Epithelial cell of prostate (primary cell): Measurements from ENCODE around the gene KIF6.

ENCODE experiments used
- DNase-seq: peaks from one replicate; pipeline ENCODE4 v3.0.0-alpha.2; 2011; ENCODE audit warnings: low read depth, low spot score
- H3K27ac ChIP-seq: fragments of 450-650 bp; 2 replicates; pipeline ENCODE4 v1.5.1; 2017; ENCODE audit warnings: mild to moderate bottlenecking

KIF6 gene

GRCh38 chr6:39561536-39562266 is 163.5 kb downstream of the KIF6 start:
- H3K27ac ChIP-seq, result no peak overlapping the region
- no peak for DNase-seq

- H3K27ac ChIP-seq, result no peak overlapping the region
- DNase-seq, result no peak
These were observed 164.3 kb downstream of the KIF6 start for GRCh38 chr6:39560915-39561314.

- H3K27ac ChIP-seq, result no peak overlapping the region
- DNase-seq, result no peak
These were observed 166.5 kb downstream of the KIF6 start for GRCh38 chr6:39558591-39559190.

GRCh38 chr6:39558079-39558478 is 167.1 kb downstream of the KIF6 start:
- no peak for DNase-seq
- H3K27ac ChIP-seq, result no peak overlapping the region

GRCh38 chr6:39555136-39555535 is 170.1 kb downstream of the KIF6 start:
- H3K27ac ChIP-seq, result no peak overlapping the region
- DNase-seq, result no peak

GRCh38 chr6:39553860-39554802 is 171.1 kb downstream of the KIF6 start:
- H3K27ac ChIP-seq, result no peak overlapping the region
- no peak for DNase-seq

GRCh38 chr6:39553029-39553428 is 172.2 kb downstream of the KIF6 start:
- H3K27ac ChIP-seq, result no peak overlapping the region
- DNase-seq, result no peak

GRCh38 chr6:39550191-39550590 is 175.0 kb downstream of the KIF6 start:
- H3K27ac ChIP-seq, result no peak overlapping the region
- DNase-seq, result no peak

GRCh38 chr6:39546731-39547130 is 178.5 kb downstream of the KIF6 start:
- DNase-seq, result no peak
- no peak overlapping the region for H3K27ac ChIP-seq

GRCh38 chr6:39543950-39544349 is 181.3 kb downstream of the KIF6 start:
- no peak overlapping the region for H3K27ac ChIP-seq
- no peak for DNase-seq

- no peak overlapping the region for H3K27ac ChIP-seq
- no peak for DNase-seq
These were observed 182.1 kb downstream of the KIF6 start for GRCh38 chr6:39543095-39543494.

- DNase-seq, result no peak
- H3K27ac ChIP-seq, result no peak overlapping the region
These were observed 184.8 kb downstream of the KIF6 start for GRCh38 chr6:39540454-39540853.

- no peak overlapping the region for H3K27ac ChIP-seq
- DNase-seq, result no peak
These were observed 194.9 kb downstream of the KIF6 start for GRCh38 chr6:39530201-39530759.

GRCh38 chr6:39527792-39528564 is 197.2 kb downstream of the KIF6 start:
- no peak for DNase-seq
- no peak overlapping the region for H3K27ac ChIP-seq

GRCh38 chr6:39524007-39524406 is 201.2 kb downstream of the KIF6 start:
- no peak for DNase-seq
- no peak overlapping the region for H3K27ac ChIP-seq

- DNase-seq, result no peak
- H3K27ac ChIP-seq, result no peak overlapping the region
These were observed 203.2 kb downstream of the KIF6 start for GRCh38 chr6:39521958-39522357.

- no peak overlapping the region for H3K27ac ChIP-seq
- DNase-seq, result no peak
These were observed 204.3 kb downstream of the KIF6 start for GRCh38 chr6:39520916-39521315.

- H3K27ac ChIP-seq, result no peak overlapping the region
- no peak for DNase-seq
These were observed 204.8 kb downstream of the KIF6 start for GRCh38 chr6:39520411-39520810.

GRCh38 chr6:39518221-39518620 is 207.0 kb downstream of the KIF6 start:
- no peak for DNase-seq
- no peak overlapping the region for H3K27ac ChIP-seq

GRCh38 chr6:39517756-39518155 is 207.5 kb downstream of the KIF6 start:
- no peak for DNase-seq
- no peak overlapping the region for H3K27ac ChIP-seq
